GM12891 (cell line): ENCODE measurements around the gene RBSN.

Source experiments
- PAX5 ChIP-seq: IDR thresholded peaks from 2 replicates; pipeline ENCODE4 v1.6.1; 2011; ENCODE audit warnings: low read length, moderate library complexity, mild to moderate bottlenecking; ENCODE audit not compliant: insufficient read depth, severe bottlenecking
- POLR2A ChIP-seq: IDR thresholded peaks from 2 replicates; pipeline ENCODE4 v1.6.1; 2011; ENCODE audit warnings: low read depth, low read length, control low read depth
- POLR2AphosphoS5 ChIP-seq: IDR thresholded peaks from 2 replicates; pipeline ENCODE4 v1.6.1; 2011; ENCODE audit warnings: low read depth, low read length, control low read depth
- POU2F2 ChIP-seq: IDR thresholded peaks from 2 replicates; pipeline ENCODE4 v1.6.1; 2011; ENCODE audit warnings: low read depth, mild to moderate bottlenecking, control low read depth, low read length, moderate library complexity
- SPI1 ChIP-seq: IDR thresholded peaks from 2 replicates; pipeline ENCODE4 v1.6.1; 2011; ENCODE audit warnings: low read depth, low read length, control low read depth
- TAF1 ChIP-seq: IDR thresholded peaks from 2 replicates; pipeline ENCODE4 v1.6.1; 2011; ENCODE audit warnings: low read depth, low read length, control low read depth

- no peak for TF ChIP-seq PAX5
- no peak for TF ChIP-seq TAF1
- no peak for TF ChIP-seq SPI1
- TF ChIP-seq POLR2AphosphoS5, result no peak
- no peak for TF ChIP-seq POLR2A
- no peak for TF ChIP-seq POU2F2
Measured at GRCh38 chr3:15023249-15023648, 75.7 kb downstream of the RBSN start.
